SH-SY5Y (cell line): ENCODE data around the gene NTM.

ENCODE experiments used
- GATA2 ChIP-seq: IDR thresholded peaks from 2 replicates; pipeline ENCODE4 v1.6.1; 2011; ENCODE audit warnings: mild to moderate bottlenecking, low read depth, low read length
- GATA3 ChIP-seq: IDR thresholded peaks from 2 replicates; pipeline ENCODE4 v1.6.1; 2011; ENCODE audit warnings: low read depth, mild to moderate bottlenecking, low read length, moderate library complexity

DNA sequence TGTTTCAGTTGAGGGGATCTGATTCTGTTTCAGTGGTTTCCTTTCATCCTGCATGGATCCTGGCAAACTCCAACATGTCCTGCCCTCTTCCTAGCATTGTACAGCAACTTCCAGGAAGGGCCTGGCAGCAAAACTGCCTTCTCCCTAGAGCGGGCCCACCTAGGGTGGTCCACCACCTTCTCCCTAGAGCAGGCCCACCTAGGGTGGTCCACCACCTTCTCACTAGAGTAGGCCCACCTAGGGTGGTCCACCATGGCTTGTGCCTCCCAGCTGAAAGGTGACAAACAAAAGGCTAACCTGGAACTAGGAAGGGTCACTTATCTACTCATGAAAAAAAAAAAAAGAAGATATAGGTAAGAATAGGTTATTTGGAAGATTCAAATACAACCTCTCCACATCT is 92.2 kb downstream of the NTM start:
- no peak for TF ChIP-seq GATA3
- TF ChIP-seq GATA2, result no peak
